ENCODE results near the gene TRPV4.

DNA sequence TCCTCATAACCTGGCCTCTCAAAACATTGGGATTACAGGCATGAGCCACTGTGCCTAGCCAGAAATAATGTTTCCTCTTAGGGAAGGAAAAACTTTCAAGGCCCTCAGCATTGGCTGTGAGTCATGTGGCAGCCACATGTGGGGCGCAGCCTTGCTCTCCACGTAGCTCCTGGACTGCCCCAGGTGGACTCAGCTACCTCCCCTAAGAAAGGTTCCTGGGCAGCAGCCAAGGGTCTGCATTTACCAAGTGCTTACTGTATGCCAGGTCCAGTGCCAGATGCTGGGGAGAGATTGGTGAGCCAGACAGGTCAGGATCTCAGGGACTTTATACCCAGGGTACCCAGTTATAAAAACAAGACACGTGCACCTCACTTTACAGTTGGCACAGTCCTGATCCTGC, 3.7 kb upstream of the TRPV4 start:
- TF ChIP-seq, protein P1, sequence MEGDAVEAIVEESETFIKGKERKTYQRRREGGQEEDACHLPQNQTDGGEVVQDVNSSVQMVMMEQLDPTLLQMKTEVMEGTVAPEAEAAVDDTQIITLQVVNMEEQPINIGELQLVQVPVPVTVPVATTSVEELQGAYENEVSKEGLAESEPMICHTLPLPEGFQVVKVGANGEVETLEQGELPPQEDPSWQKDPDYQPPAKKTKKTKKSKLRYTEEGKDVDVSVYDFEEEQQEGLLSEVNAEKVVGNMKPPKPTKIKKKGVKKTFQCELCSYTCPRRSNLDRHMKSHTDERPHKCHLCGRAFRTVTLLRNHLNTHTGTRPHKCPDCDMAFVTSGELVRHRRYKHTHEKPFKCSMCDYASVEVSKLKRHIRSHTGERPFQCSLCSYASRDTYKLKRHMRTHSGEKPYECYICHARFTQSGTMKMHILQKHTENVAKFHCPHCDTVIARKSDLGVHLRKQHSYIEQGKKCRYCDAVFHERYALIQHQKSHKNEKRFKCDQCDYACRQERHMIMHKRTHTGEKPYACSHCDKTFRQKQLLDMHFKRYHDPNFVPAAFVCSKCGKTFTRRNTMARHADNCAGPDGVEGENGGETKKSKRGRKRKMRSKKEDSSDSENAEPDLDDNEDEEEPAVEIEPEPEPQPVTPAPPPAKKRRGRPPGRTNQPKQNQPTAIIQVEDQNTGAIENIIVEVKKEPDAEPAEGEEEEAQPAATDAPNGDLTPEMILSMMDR (IDR thresholded peaks at IDR 0.05; ENCODE audit: extremely low read depth in 1 of 2, insufficient read depth in 1 of 2, low read depth in 1 of 2, low read length in 2 of 2), result no peak
- TF ChIP-seq POLR2AphosphoS5 (IDR thresholded peaks at IDR 0.05; ENCODE audit: insufficient read depth, low read depth, low read length) (no peak), FOS (IDR thresholded peaks at IDR 0.05; ENCODE audit: borderline replicate concordance, insufficient read depth, low read length) (no peak), POLR2A (IDR thresholded peaks at IDR 0.05; ENCODE audit: low read depth, low read length) (no peak), EZH2 (IDR thresholded peaks at IDR 0.05; ENCODE audit: borderline replicate concordance, low read depth, low read length, severe bottlenecking) (no peak), MYC (IDR thresholded peaks at IDR 0.05; ENCODE audit: low read depth, low read length) (no peak), JUN (IDR thresholded peaks at IDR 0.05; ENCODE audit: borderline replicate concordance, insufficient read depth, insufficient read length, low read depth) (no peak)
- TF ChIP-seq, protein P2, sequence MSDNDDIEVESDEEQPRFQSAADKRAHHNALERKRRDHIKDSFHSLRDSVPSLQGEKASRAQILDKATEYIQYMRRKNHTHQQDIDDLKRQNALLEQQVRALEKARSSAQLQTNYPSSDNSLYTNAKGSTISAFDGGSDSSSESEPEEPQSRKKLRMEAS (IDR thresholded peaks at IDR 0.05; ENCODE audit: insufficient read depth, insufficient read length), result no peak

Data from endothelial cell of umbilical vein (primary cell).